ENCODE data around the gene PLCL1. TPM values are rescaled to one million over a fixed set of nuclear protein-coding genes. Genes with fewer than 3 reads are reported as not detected.
A peak's percentile ranks its signal among the peaks of the same experiment; 100 is the strongest.

PLCL1 gene
- total RNA-seq, 2 experiments from 2014 or later: 3.3 to 3.5 TPM

GRCh38 chr2:197839856-197840255 is 35.5 kb downstream of the PLCL1 start:
- Mint-ChIP-seq H3K4me3 (no peak overlapping the region), H3K4me1 (ENCODE audit: low read depth) (peaks cover 72% of the 10 kb centered on the region), H3K27ac (no peak overlapping the region), H3K9me3 (peaks cover 2% of the 10 kb centered on the region), H3K27me3 (ENCODE audit: low read depth) (no peaks in the 10 kb centered on the region), H3K36me3 (ENCODE audit: low read depth) (no peaks in the 10 kb centered on the region)
- CTCF ChIA-PET: interaction anchor here (0.7 to 3.0 kb wide), 7 partner anchors 26 to 290 kb away, joined by 3 to 11 read pairs (median 4); no protein-coding TSS in a partner anchor
- no peak for DNase-seq
- intact Hi-C loops (cut with micrococcal nuclease): loop anchor here (1.0 kb wide), 1 partner anchor 21 kb away; no protein-coding TSS in a partner anchor

- CTCF ChIA-PET: interaction anchor here (0.9 to 2.9 kb wide), 3 partner anchors 9 to 33 kb away, joined by 3 to 10 read pairs (median 5); no protein-coding TSS in a partner anchor
- Mint-ChIP-seq H3K27me3 (ENCODE audit: low read depth) (no peaks in the 10 kb centered on the region), H3K27ac (no peak overlapping the region), H3K9me3 (no peaks in the 10 kb centered on the region), H3K4me1 (ENCODE audit: low read depth) (peaks cover 92% of the 10 kb centered on the region), H3K4me3 (no peak overlapping the region), H3K36me3 (ENCODE audit: low read depth) (no peaks in the 10 kb centered on the region)
- DNase-seq: no peak
- intact Hi-C loops (cut with micrococcal nuclease): loop anchor here (2.0 to 5.0 kb wide), 2 partner anchors 139 to 199 kb away; partner anchors contain the start of gene MARS2
Observed at GRCh38 chr2:197846128-197846527, 41.7 kb downstream of the PLCL1 start.

GRCh38 chr2:197846777-197847176 is 42.4 kb downstream of the PLCL1 start:
- H3K4me1 Mint-ChIP-seq (ENCODE audit: low read depth): peaks cover 92% of the 10 kb centered on the region
- no peak for DNase-seq
- CTCF ChIA-PET: interaction anchor here (0.9 kb wide), 1 partner anchor 13 kb away, joined by 3 read pairs; no protein-coding TSS in a partner anchor
- intact Hi-C loops (cut with micrococcal nuclease): loop anchor here (1.0 to 5.0 kb wide), 6 partner anchors 8 to 198 kb away; partner anchors contain the start of genes MARS2 and PLCL1
- H3K27me3 Mint-ChIP-seq (ENCODE audit: low read depth): no peaks in the 10 kb centered on the region
- H3K27ac Mint-ChIP-seq: no peak overlapping the region
- no peaks in the 10 kb centered on the region for H3K36me3 Mint-ChIP-seq (ENCODE audit: low read depth)
- no peak overlapping the region for H3K4me3 Mint-ChIP-seq
- no peaks in the 10 kb centered on the region for H3K9me3 Mint-ChIP-seq

GRCh38 chr2:197847651-197848401 is 43.4 kb downstream of the PLCL1 start:
- Mint-ChIP-seq H3K27ac (peak overlapping the region; percentile 84), H3K9me3 (no peaks in the 10 kb centered on the region), H3K4me1 (ENCODE audit: low read depth) (peaks cover 91% of the 10 kb centered on the region), H3K36me3 (ENCODE audit: low read depth) (no peaks in the 10 kb centered on the region), H3K4me3 (peak overlapping the region; percentile 57), H3K27me3 (ENCODE audit: low read depth) (no peaks in the 10 kb centered on the region)
- peak; percentile 48 for DNase-seq
- intact Hi-C loops (cut with micrococcal nuclease): loop anchor here (1.0 to 5.0 kb wide), 6 partner anchors 10 to 197 kb away; partner anchors contain the start of genes MARS2 and PLCL1
- CTCF ChIA-PET: interaction anchor here (0.6 to 2.1 kb wide), 8 partner anchors 9 to 443 kb away, joined by 3 to 11 read pairs (median 3); no protein-coding TSS in a partner anchor

- CTCF ChIA-PET: interaction anchor here (0.6 to 2.1 kb wide), 3 partner anchors 10 to 442 kb away, joined by 3 to 11 read pairs (median 5); no protein-coding TSS in a partner anchor
- Mint-ChIP-seq H3K4me1 (ENCODE audit: low read depth) (peaks cover 92% of the 10 kb centered on the region), H3K27me3 (ENCODE audit: low read depth) (no peaks in the 10 kb centered on the region), H3K36me3 (ENCODE audit: low read depth) (no peaks in the 10 kb centered on the region), H3K9me3 (no peaks in the 10 kb centered on the region), H3K27ac (peak overlapping the region; percentile 84), H3K4me3 (peak overlapping the region; percentile 57)
- no peak for DNase-seq
- intact Hi-C loops (cut with micrococcal nuclease): loop anchor here (5.0 kb wide), 1 partner anchor 141 kb away; the partner anchor contains the start of gene MARS2
Observed at GRCh38 chr2:197848602-197849001, 44.2 kb downstream of the PLCL1 start.

- intact Hi-C loops (cut with micrococcal nuclease): loop anchor here (1.0 to 2.0 kb wide), 6 partner anchors 18 to 446 kb away; no protein-coding TSS in a partner anchor
- Mint-ChIP-seq H3K4me3 (no peak overlapping the region), H3K4me1 (ENCODE audit: low read depth) (peaks cover 92% of the 10 kb centered on the region), H3K36me3 (ENCODE audit: low read depth) (no peaks in the 10 kb centered on the region), H3K9me3 (no peaks in the 10 kb centered on the region), H3K27me3 (ENCODE audit: low read depth) (no peaks in the 10 kb centered on the region), H3K27ac (no peak overlapping the region)
- CTCF ChIA-PET: interaction anchor here (0.6 to 2.5 kb wide), 22 partner anchors 8 to 462 kb away, joined by 3 to 13 read pairs (median 5); partner anchors contain the start of gene PLCL1
- no peak for DNase-seq
Observed at GRCh38 chr2:197850882-197851450, 46.6 kb downstream of the PLCL1 start.

- CTCF ChIA-PET: interaction anchor here (0.6 to 2.5 kb wide), 22 partner anchors 8 to 331 kb away, joined by 3 to 13 read pairs (median 4); partner anchors contain the start of gene PLCL1
- H3K4me1 Mint-ChIP-seq (ENCODE audit: low read depth): peaks cover 89% of the 10 kb centered on the region
- intact Hi-C loops (cut with micrococcal nuclease): loop anchor here (1.0 to 2.0 kb wide), 6 partner anchors 18 to 445 kb away; no protein-coding TSS in a partner anchor
- H3K27me3 Mint-ChIP-seq (ENCODE audit: low read depth): no peaks in the 10 kb centered on the region
- H3K27ac Mint-ChIP-seq: no peak overlapping the region
- no peaks in the 10 kb centered on the region for H3K9me3 Mint-ChIP-seq
- H3K4me3 Mint-ChIP-seq: no peak overlapping the region
- peak; percentile 52 for DNase-seq
- no peaks in the 10 kb centered on the region for H3K36me3 Mint-ChIP-seq (ENCODE audit: low read depth)
Observed at GRCh38 chr2:197851451-197851850, 47.1 kb downstream of the PLCL1 start.

GRCh38 chr2:197852108-197852507 is 47.7 kb downstream of the PLCL1 start:
- no peak overlapping the region for H3K4me3 Mint-ChIP-seq
- no peak overlapping the region for H3K27ac Mint-ChIP-seq
- H3K27me3 Mint-ChIP-seq (ENCODE audit: low read depth): no peaks in the 10 kb centered on the region
- no peaks in the 10 kb centered on the region for H3K9me3 Mint-ChIP-seq
- intact Hi-C loops (cut with micrococcal nuclease): no loop called here
- DNase-seq: no peak
- peaks cover 87% of the 10 kb centered on the region for H3K4me1 Mint-ChIP-seq (ENCODE audit: low read depth)
- H3K36me3 Mint-ChIP-seq (ENCODE audit: low read depth): no peaks in the 10 kb centered on the region
- CTCF ChIA-PET: interaction anchor here (0.5 to 2.5 kb wide), 15 partner anchors 9 to 275 kb away, joined by 3 to 13 read pairs (median 6); no protein-coding TSS in a partner anchor

- intact Hi-C loops (cut with micrococcal nuclease): no loop called here
Observed at GRCh38 chr2:197853549-197853948, 49.2 kb downstream of the PLCL1 start.

GRCh38 chr2:197857476-197858107 is 53.2 kb downstream of the PLCL1 start:
- CTCF ChIA-PET: interaction anchor here (0.9 to 1.3 kb wide), 7 partner anchors 8 to 272 kb away, joined by 3 to 4 read pairs (median 3); no protein-coding TSS in a partner anchor
- Mint-ChIP-seq H3K4me1 (ENCODE audit: low read depth) (peaks cover 71% of the 10 kb centered on the region), H3K9me3 (peaks cover 19% of the 10 kb centered on the region), H3K36me3 (ENCODE audit: low read depth) (peaks cover 3% of the 10 kb centered on the region), H3K27me3 (ENCODE audit: low read depth) (no peaks in the 10 kb centered on the region), H3K4me3 (no peak overlapping the region), H3K27ac (no peak overlapping the region)
- no peak for DNase-seq
- intact Hi-C loops (cut with micrococcal nuclease): no loop called here

More at GRCh38 chr2:197853549-197853948, 49.2 kb downstream of the PLCL1 start:
- H3K27me3 Mint-ChIP-seq (ENCODE audit: low read depth): no peaks in the 10 kb centered on the region
- no peak overlapping the region for H3K4me3 Mint-ChIP-seq
- H3K9me3 Mint-ChIP-seq: peaks cover 6% of the 10 kb centered on the region
- peaks cover 3% of the 10 kb centered on the region for H3K36me3 Mint-ChIP-seq (ENCODE audit: low read depth)
- CTCF ChIA-PET: interaction anchor here (0.6 to 2.4 kb wide), 6 partner anchors 11 to 270 kb away, joined by 3 to 6 read pairs (median 3); no protein-coding TSS in a partner anchor
- no peak for DNase-seq
- peaks cover 83% of the 10 kb centered on the region for H3K4me1 Mint-ChIP-seq (ENCODE audit: low read depth)
- H3K27ac Mint-ChIP-seq: no peak overlapping the region

- peaks cover 3% of the 10 kb centered on the region for H3K36me3 Mint-ChIP-seq (ENCODE audit: low read depth)
- no peaks in the 10 kb centered on the region for H3K27me3 Mint-ChIP-seq (ENCODE audit: low read depth)
- peaks cover 66% of the 10 kb centered on the region for H3K4me1 Mint-ChIP-seq (ENCODE audit: low read depth)
- CTCF ChIA-PET: interaction anchor here (1.0 to 1.3 kb wide), 2 partner anchors 8 to 30 kb away, joined by 3 to 6 read pairs; no protein-coding TSS in a partner anchor
- intact Hi-C loops (cut with micrococcal nuclease): no loop called here
- no peak for DNase-seq
- peaks cover 19% of the 10 kb centered on the region for H3K9me3 Mint-ChIP-seq
- H3K4me3 Mint-ChIP-seq: no peak overlapping the region
- H3K27ac Mint-ChIP-seq: no peak overlapping the region
Observed at GRCh38 chr2:197858607-197859140, 54.3 kb downstream of the PLCL1 start.

Measured in activated naive CD4-positive, alpha-beta T cell treated with anti-CD3 and anti-CD28 coated beads for 36 hours (primary cell).